SK-N-SH treated with all-trans-retinoic acid at 6 μM for 48 hours (cell line): ENCODE measurements around the gene STPG3.

Experiments used
- ATAC-seq: fragments of 200-7000 bp; cut with Tn5 transposase; 3 replicates; pipeline ENCODE4 v1.9.1; 2020; ENCODE audit warnings: mild to moderate bottlenecking, moderate library complexity
- ARNTL ChIP-seq: fragments of 450-650 bp; formaldehyde crosslinking; IDR thresholded peaks from 2 replicates; pipeline ENCODE4 v1.5.0; 2020; ENCODE audit warnings: low read depth, mild to moderate bottlenecking, moderate library complexity, borderline replicate concordance
- BACH2 ChIP-seq: fragments of 250-450 bp; sonication (Bioruptor Pico); IDR thresholded peaks from 2 replicates; pipeline ENCODE4 v1.9.0; 2021; ENCODE audit warnings: mild to moderate bottlenecking, borderline replicate concordance
- CREB5 ChIP-seq: fragments of 250-450 bp; sonication (Bioruptor Pico); IDR thresholded peaks from 2 replicates; pipeline ENCODE4 v1.5.1; 2020; ENCODE audit warnings: low read depth, mild to moderate bottlenecking, moderate library complexity
- CSDC2 ChIP-seq: fragments of 250-450 bp; sonication (Bioruptor Pico); IDR thresholded peaks from 2 replicates; pipeline ENCODE4 v1.5.0; 2020; ENCODE audit warnings: mild to moderate bottlenecking, moderate library complexity
- CSRNP3 ChIP-seq: fragments of 250-450 bp; sonication (Bioruptor Pico); IDR thresholded peaks from 2 replicates; pipeline ENCODE4 v1.5.1; 2021; ENCODE audit warnings: mild to moderate bottlenecking, moderate library complexity
- ESRRG ChIP-seq: fragments of 250-450 bp; sonication (Bioruptor Pico); IDR thresholded peaks from 2 replicates; pipeline ENCODE4 v1.6.1; 2021; ENCODE audit warnings: mild to moderate bottlenecking
- GLIS3 ChIP-seq: fragments of 250-450 bp; sonication (Bioruptor Pico); IDR thresholded peaks from 2 replicates; pipeline ENCODE4 v1.5.0; 2020; ENCODE audit warnings: mild to moderate bottlenecking, moderate library complexity
- ISL1 ChIP-seq: fragments of 250-450 bp; sonication (Bioruptor Pico); IDR thresholded peaks from 2 replicates; pipeline ENCODE4 v2.1.2; 2022; ENCODE audit warnings: mild to moderate bottlenecking, moderate library complexity
- OSR1 ChIP-seq: fragments of 250-450 bp; sonication (Bioruptor Pico); IDR thresholded peaks from 2 replicates; pipeline ENCODE4 v1.8.0; 2022; ENCODE audit warnings: moderate library complexity, mild to moderate bottlenecking, inconsistent platforms
- POU6F1 ChIP-seq: fragments of 250-450 bp; sonication (Bioruptor Pico); IDR thresholded peaks from 2 replicates; pipeline ENCODE4 v1.8.0; 2021; ENCODE audit warnings: low read depth, mild to moderate bottlenecking, moderate library complexity, borderline replicate concordance
- PPARA ChIP-seq: fragments of 250-450 bp; sonication (Bioruptor Pico); IDR thresholded peaks from 2 replicates; pipeline ENCODE4 v1.5.0; 2020; ENCODE audit warnings: mild to moderate bottlenecking, borderline replicate concordance
- SNAI2 ChIP-seq: fragments of 250-450 bp; sonication (Bioruptor Pico); IDR thresholded peaks from 2 replicates; pipeline ENCODE4 v1.5.0; 2020; ENCODE audit warnings: mild to moderate bottlenecking, moderate library complexity
- TCF4 ChIP-seq: fragments of 250-450 bp; sonication (Bioruptor Pico); IDR thresholded peaks from 2 replicates; pipeline ENCODE4 v1.8.0; 2021; ENCODE audit warnings: mild to moderate bottlenecking, moderate library complexity, borderline replicate concordance
- TSHZ2 ChIP-seq: fragments of 250-450 bp; sonication (Bioruptor Pico); IDR thresholded peaks from 2 replicates; pipeline ENCODE4 v1.5.0; 2020; ENCODE audit warnings: mild to moderate bottlenecking, moderate library complexity
- ZC3H10 ChIP-seq: fragments of 250-450 bp; sonication (Bioruptor Pico); IDR thresholded peaks from 2 replicates; pipeline ENCODE4 v1.5.1; 2021; ENCODE audit warnings: mild to moderate bottlenecking, moderate library complexity
- ZFP3 ChIP-seq: fragments of 250-450 bp; sonication (Bioruptor Pico); IDR thresholded peaks from 2 replicates; pipeline ENCODE4 v1.5.0; 2020; ENCODE audit warnings: mild to moderate bottlenecking, moderate library complexity
- ZFP30 ChIP-seq: fragments of 450-650 bp; formaldehyde crosslinking; IDR thresholded peaks from 2 replicates; pipeline ENCODE4 v1.5.0; 2022; ENCODE audit warnings: mild to moderate bottlenecking, moderate library complexity
- ZNF565 ChIP-seq: fragments of 450-650 bp; formaldehyde crosslinking; conservative IDR thresholded peaks from 2 replicates; pipeline ENCODE4 v1.5.0; 2020; ENCODE audit warnings: low read depth, mild to moderate bottlenecking, moderate library complexity
- ZNF70 ChIP-seq: fragments of 450-650 bp; formaldehyde crosslinking; IDR thresholded peaks from 2 replicates; pipeline ENCODE4 v1.5.0; 2020; ENCODE audit warnings: mild to moderate bottlenecking, moderate library complexity
- ZNF8 ChIP-seq: fragments of 450-650 bp; formaldehyde crosslinking; IDR thresholded peaks from 2 replicates; pipeline ENCODE4 v1.5.0; 2020; ENCODE audit warnings: mild to moderate bottlenecking, moderate library complexity

The STPG3 gene

GRCh38 chr9:137253717-137254623 lies 2.9 kb downstream of the STPG3 start:
- ATAC-seq: peak; percentile 8
- no peak for TF ChIP-seq TSHZ2
- peak; percentile 97 for TF ChIP-seq ZFP3 (CRISPR knock-in tag)

GRCh38 chr9:137254624-137255447 lies 3.8 kb downstream of the STPG3 start, which contains the start of gene NELFB:
Gene NELFB, plus strand, starts transcription at chr9:137255327.
- ATAC-seq: peak; percentile 83
- TF ChIP-seq ZFP3 (CRISPR knock-in tag) (no peak), ZC3H10 (CRISPR knock-in tag) (0 out of 2 replicates have a peak, but pooled peaks have one; percentile 15), CREB5 (CRISPR knock-in tag) (no peak), ISL1 (CRISPR knock-in tag) (no peak), ARNTL (CRISPR knock-in tag) (no peak)

GRCh38 chr9:137255448-137256114 lies 4.5 kb downstream of the STPG3 start:
- peak; percentile 54 for ATAC-seq

More at GRCh38 chr9:137255448-137256114, 4.5 kb downstream of the STPG3 start:
- no peak for TF ChIP-seq ZNF565 (CRISPR knock-in tag)
- no peak for TF ChIP-seq CREB5 (CRISPR knock-in tag)
- TF ChIP-seq ZFP30 (CRISPR knock-in tag): no peak
- TF ChIP-seq ZFP3 (CRISPR knock-in tag): no peak
- no peak for TF ChIP-seq POU6F1 (CRISPR knock-in tag)
- no peak for TF ChIP-seq BACH2 (CRISPR knock-in tag)
- TF ChIP-seq ZNF70 (CRISPR knock-in tag): no peak
- no peak for TF ChIP-seq ISL1 (CRISPR knock-in tag)
- TF ChIP-seq SNAI2 (CRISPR knock-in tag): no peak
- no peak for TF ChIP-seq PPARA
- TF ChIP-seq ESRRG (CRISPR knock-in tag): no peak
- TF ChIP-seq TSHZ2: no peak
- TF ChIP-seq ZNF8 (CRISPR knock-in tag): no peak
- TF ChIP-seq CSDC2 (CRISPR knock-in tag): no peak
- TF ChIP-seq CSRNP3 (CRISPR knock-in tag): no peak
- no peak for TF ChIP-seq GLIS3 (CRISPR knock-in tag)
- no peak for TF ChIP-seq ARNTL (CRISPR knock-in tag)
- TF ChIP-seq OSR1 (CRISPR knock-in tag): no peak
- no peak for TF ChIP-seq TCF4 (CRISPR knock-in tag)
